Glutamatergic neuron (in vitro differentiated cells): ENCODE measurements around the gene MSI2. TPM values are rescaled to one million over a fixed set of nuclear protein-coding genes. Genes with fewer than 3 reads are reported as not detected.

Experiments used
- DNase-seq: peaks from one replicate; pipeline ENCODE4 v3.0.0; 2022
- H3K27ac Mint-ChIP-seq: one replicate; pipeline ENCODE4 v1.8.0; 2020; ENCODE audit warnings: mild to moderate bottlenecking, mixed read lengths, inconsistent platforms; ENCODE audit not compliant: unreplicated experiment
- H3K27me3 Mint-ChIP-seq: one replicate; pipeline ENCODE4 v1.8.0; 2020; ENCODE audit warnings: mild to moderate bottlenecking, moderate library complexity, mixed read lengths, inconsistent platforms; ENCODE audit not compliant: unreplicated experiment
- H3K36me3 Mint-ChIP-seq: one replicate; pipeline ENCODE4 v1.8.0; 2020; ENCODE audit warnings: mild to moderate bottlenecking, mixed read lengths, inconsistent platforms; ENCODE audit not compliant: unreplicated experiment
- H3K4me1 Mint-ChIP-seq: one replicate; pipeline ENCODE4 v1.8.0; 2020; ENCODE audit warnings: mild to moderate bottlenecking, low read depth, mixed read lengths, inconsistent platforms; ENCODE audit not compliant: unreplicated experiment
- H3K4me3 Mint-ChIP-seq: one replicate; pipeline ENCODE4 v1.8.0; 2020; ENCODE audit warnings: mild to moderate bottlenecking, mixed read lengths, inconsistent platforms; ENCODE audit not compliant: unreplicated experiment
- H3K9me3 Mint-ChIP-seq: one replicate; pipeline ENCODE4 v1.8.0; 2020; ENCODE audit warnings: mild to moderate bottlenecking, moderate library complexity, mixed read lengths, inconsistent platforms; ENCODE audit not compliant: unreplicated experiment
- total RNA-seq: library from RNA; stranded (reverse); fragmentation: NEBNext Ultra II Directional; extraction: Animal tissue kit (Norgen Biotek cat#: 25700); gene quantifications from one replicate; pipeline ENCODE4 v1.2.1, GENCODE V29; 2021; ENCODE audit not compliant: unreplicated experiment
- TF ChIP-seq, protein P1 (sequence below): fragments of 200-600 bp; sonication (generic); IDR thresholded peaks from one replicate; pipeline ENCODE4 v1.5.0; 2021; ENCODE audit not compliant: partially characterized antibody, unreplicated experiment

The MSI2 gene
- total RNA-seq, 1 donor from 2014 or later, result 141 TPM

- Mint-ChIP-seq H3K9me3 (peaks cover 16% of the 10 kb centered on the region), H3K4me1 (peaks cover 71% of the 10 kb centered on the region), H3K27me3 (peaks cover 4% of the 10 kb centered on the region)
Measured at GRCh38 chr17:57512691-57513090, 256.4 kb downstream of the MSI2 start.

DNA sequence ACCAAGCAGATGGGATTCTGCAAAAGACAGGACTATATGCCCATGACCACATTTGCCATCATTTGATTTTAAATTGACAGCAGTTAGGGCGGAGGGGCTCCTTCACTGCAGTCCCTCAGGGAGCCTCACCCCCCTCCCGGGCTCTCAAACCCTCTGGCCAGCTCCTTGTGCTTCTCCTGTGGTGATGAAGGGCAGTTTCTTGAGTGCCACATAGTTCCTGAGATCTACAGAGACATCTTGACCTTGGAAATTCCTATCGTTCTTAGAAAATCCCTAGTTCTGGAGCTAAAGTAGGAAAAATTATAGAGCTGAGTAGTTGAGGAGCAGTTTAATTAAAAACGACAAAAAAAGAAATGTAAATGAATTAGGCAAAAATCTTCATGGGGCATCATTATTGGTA, 257.2 kb downstream of the MSI2 start:
- peaks cover 21% of the 10 kb centered on the region for H3K9me3 Mint-ChIP-seq
- no peak for DNase-seq
- H3K27me3 Mint-ChIP-seq, result peaks cover 10% of the 10 kb centered on the region
- no peak overlapping the region for H3K4me3 Mint-ChIP-seq
- H3K36me3 Mint-ChIP-seq, result no peaks in the 10 kb centered on the region
- H3K4me1 Mint-ChIP-seq, result peaks cover 70% of the 10 kb centered on the region
- no peak overlapping the region for H3K27ac Mint-ChIP-seq
- TF ChIP-seq, protein P1, sequence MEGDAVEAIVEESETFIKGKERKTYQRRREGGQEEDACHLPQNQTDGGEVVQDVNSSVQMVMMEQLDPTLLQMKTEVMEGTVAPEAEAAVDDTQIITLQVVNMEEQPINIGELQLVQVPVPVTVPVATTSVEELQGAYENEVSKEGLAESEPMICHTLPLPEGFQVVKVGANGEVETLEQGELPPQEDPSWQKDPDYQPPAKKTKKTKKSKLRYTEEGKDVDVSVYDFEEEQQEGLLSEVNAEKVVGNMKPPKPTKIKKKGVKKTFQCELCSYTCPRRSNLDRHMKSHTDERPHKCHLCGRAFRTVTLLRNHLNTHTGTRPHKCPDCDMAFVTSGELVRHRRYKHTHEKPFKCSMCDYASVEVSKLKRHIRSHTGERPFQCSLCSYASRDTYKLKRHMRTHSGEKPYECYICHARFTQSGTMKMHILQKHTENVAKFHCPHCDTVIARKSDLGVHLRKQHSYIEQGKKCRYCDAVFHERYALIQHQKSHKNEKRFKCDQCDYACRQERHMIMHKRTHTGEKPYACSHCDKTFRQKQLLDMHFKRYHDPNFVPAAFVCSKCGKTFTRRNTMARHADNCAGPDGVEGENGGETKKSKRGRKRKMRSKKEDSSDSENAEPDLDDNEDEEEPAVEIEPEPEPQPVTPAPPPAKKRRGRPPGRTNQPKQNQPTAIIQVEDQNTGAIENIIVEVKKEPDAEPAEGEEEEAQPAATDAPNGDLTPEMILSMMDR, result no peak

More at GRCh38 chr17:57512691-57513090, 256.4 kb downstream of the MSI2 start:
- H3K36me3 Mint-ChIP-seq, result no peaks in the 10 kb centered on the region
- H3K4me3 Mint-ChIP-seq, result no peak overlapping the region
- no peak overlapping the region for H3K27ac Mint-ChIP-seq
- DNase-seq, result no peak
- TF ChIP-seq, protein P1, result no peak

- H3K4me1 Mint-ChIP-seq, result peaks cover 74% of the 10 kb centered on the region
- no peaks in the 10 kb centered on the region for H3K36me3 Mint-ChIP-seq
- TF ChIP-seq, protein P1, result no peak
- no peak for DNase-seq
- no peak overlapping the region for H3K4me3 Mint-ChIP-seq
- H3K27me3 Mint-ChIP-seq, result peaks cover 17% of the 10 kb centered on the region
- peaks cover 27% of the 10 kb centered on the region for H3K9me3 Mint-ChIP-seq
- no peak overlapping the region for H3K27ac Mint-ChIP-seq
Measured at GRCh38 chr17:57514614-57515013, 258.3 kb downstream of the MSI2 start.

GRCh38 chr17:57515662-57516211, 259.4 kb downstream of the MSI2 start:
- DNase-seq, result no peak
- peaks cover 71% of the 10 kb centered on the region for H3K4me1 Mint-ChIP-seq
- peaks cover 17% of the 10 kb centered on the region for H3K27me3 Mint-ChIP-seq
- H3K27ac Mint-ChIP-seq, result peak overlapping the region; percentile 99
- no peaks in the 10 kb centered on the region for H3K36me3 Mint-ChIP-seq
- no peak overlapping the region for H3K4me3 Mint-ChIP-seq
- peaks cover 27% of the 10 kb centered on the region for H3K9me3 Mint-ChIP-seq
- TF ChIP-seq, protein P1, result no peak

DNA sequence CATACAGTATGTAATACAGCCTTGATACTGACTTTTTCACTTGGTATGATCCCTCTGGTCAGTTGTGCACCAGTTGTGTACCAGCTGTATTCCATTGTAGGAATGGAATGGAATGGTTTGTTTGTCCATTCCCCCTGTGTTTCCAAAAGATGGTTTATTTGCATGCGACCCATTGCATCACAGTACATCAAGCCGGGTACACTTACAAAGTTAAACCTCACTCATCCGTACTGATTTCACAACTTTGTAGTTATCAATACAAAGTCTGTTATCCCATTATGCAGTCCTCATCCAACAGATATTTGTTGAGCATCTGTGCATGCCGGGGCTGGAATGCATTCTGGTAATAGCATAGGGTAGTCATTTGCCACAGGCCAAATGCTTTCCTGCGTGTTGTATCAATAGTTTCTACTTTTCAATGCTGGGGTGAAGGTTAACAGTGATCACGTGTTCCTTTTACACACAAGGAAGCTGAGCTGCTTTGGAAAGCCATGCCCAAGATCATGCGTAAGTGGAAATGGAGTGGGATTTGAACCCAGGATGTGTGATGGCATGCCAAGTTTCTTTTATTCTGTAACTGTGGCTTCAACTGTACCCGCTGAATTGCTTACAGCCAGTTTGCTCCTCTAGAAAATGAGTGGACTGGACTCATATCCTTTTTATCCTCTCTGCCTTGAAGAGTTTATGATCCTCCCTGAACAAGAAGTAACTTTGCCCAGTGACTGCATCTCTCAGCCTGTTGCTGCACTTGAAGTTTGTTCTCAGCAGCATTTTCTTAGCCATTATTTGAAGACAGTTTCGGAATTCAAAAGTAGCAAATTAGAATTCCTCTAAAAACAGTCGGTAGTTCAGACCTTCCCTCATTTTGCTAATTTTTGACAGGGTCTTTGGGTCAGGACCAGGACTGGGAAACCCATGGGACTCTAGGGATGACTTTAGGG, 260.2 kb downstream of the MSI2 start:
- Mint-ChIP-seq H3K4me1 (peaks cover 69% of the 10 kb centered on the region), H3K4me3 (peak overlapping the region; percentile 43), H3K27me3 (peaks cover 17% of the 10 kb centered on the region), H3K9me3 (peaks cover 28% of the 10 kb centered on the region), H3K27ac (peak overlapping the region; percentile 99), H3K36me3 (no peaks in the 10 kb centered on the region)
- DNase-seq, result no peak
- TF ChIP-seq, protein P1, result no peak
